HCT116 (cell line): Measurements from ENCODE around the gene PITRM1. TPM values are rescaled to one million over a fixed set of nuclear protein-coding genes. Genes with fewer than 3 reads are reported as not detected.

Source experiments
- ATAC-seq: fragments of 200-7000 bp; cut with Tn5 transposase; 2 replicates; pipeline ENCODE4 v1.9.1; 2020; ENCODE audit warnings: mild to moderate bottlenecking, moderate library complexity
- BruUV-seq: library from RNA; stranded (reverse); fragments of 400-500 nt; replicated peaks from 2 replicates; lab custom pipeline; 2021; lab: Mats Ljungman, UMichigan
- CTCF ChIA-PET: fragments of 300-600 bp; sonication (Branson Sonifier 250); formaldehyde crosslinking; loops from one replicate; lab custom pipeline; 2021; ENCODE audit warnings: antibody characterized with exemption; lab: Charles Lee
- POLR2A ChIA-PET: fragments of 300-600, 350-600 bp; sonication (Branson Sonifier 250); formaldehyde crosslinking; loops from one replicate; lab custom pipeline; 2021; ENCODE audit warnings: antibody characterized with exemption; lab: Charles Lee
- RAD21 ChIA-PET, 2 experiments: fragments of 300-600 bp; sonication (Branson Sonifier 250); formaldehyde crosslinking; loops; one replicate each; lab custom pipeline; 2023; ENCODE audit warnings: low total read pairs in 2 of 2; ENCODE audit not compliant: uncharacterized antibody in 2 of 2, unreplicated experiment in 2 of 2, low non-redundant PET in 1 of 2; lab: Charles Lee
- DNase-seq: peaks from one replicate; pipeline ENCODE4 v3.0.0-alpha.2; 2010; ENCODE audit warnings: low read depth, low spot score
- H2AFZ ChIP-seq: fragments of 200-600 bp; shearing (Covaris generic), sonication (generic); 2 replicates; pipeline ENCODE4 v1.6.1; 2017; ENCODE audit warnings: low read depth, mixed run types, mixed read lengths, antibody characterized with exemption, low read length; ENCODE audit not compliant: poor library complexity, severe bottlenecking
- H3K27ac ChIP-seq: 2 replicates; pipeline ENCODE4 v1.5.1; 2012; ENCODE audit warnings: low read depth, low read length
- H3K27me3 ChIP-seq: fragments of 200-600 bp; sonication (generic); 2 replicates; pipeline ENCODE4 v1.6.1; 2016; ENCODE audit warnings: mixed run types, low read length, mixed read lengths; ENCODE audit not compliant: insufficient read depth
- H3K36me3 ChIP-seq, 2 experiments: fragments of 200-500 bp in 1 of 2; fragments of 200-600 bp in 1 of 2; sonication (Bioruptor generic) in 1 of 2; sonication (generic) in 1 of 2; 2 replicates each; pipeline versions ENCODE4 v1.5.1 to v1.6.1; 2014 to 2016; ENCODE audit warnings: low read length in 2 of 2, inconsistent platforms in 1 of 2, mixed read lengths in 1 of 2, mixed run types in 1 of 2; ENCODE audit not compliant: insufficient read depth in 2 of 2, control insufficient read depth in 1 of 2
- H3K4me1 ChIP-seq, 2 experiments: fragments of 200-600 bp in 1 of 2; sonication (generic) in 1 of 2; 2 replicates each; pipeline versions ENCODE4 v1.5.1 to v1.6.1; 2012 to 2017; ENCODE audit warnings: low read length in 2 of 2, inconsistent platforms in 1 of 2, mild to moderate bottlenecking in 1 of 2, mixed read lengths in 1 of 2, mixed run types in 1 of 2, moderate library complexity in 1 of 2; ENCODE audit not compliant: insufficient read depth in 2 of 2, control insufficient read depth in 1 of 2
- H3K4me2 ChIP-seq: fragments of 200-600 bp; sonication (generic); 2 replicates; pipeline ENCODE4 v1.6.1; 2017; ENCODE audit warnings: mixed run types, low read length, mixed read lengths
- H3K4me3 ChIP-seq, 2 experiments: fragments of 200-600 bp in 1 of 2; sonication (generic) in 1 of 2; replicated peaks in 1 of 2; 2 replicates each; pipeline ENCODE4 v1.5.1; 2011 to 2016; ENCODE audit warnings: low read length in 2 of 2, control low read depth in 1 of 2, low read depth in 1 of 2, mild to moderate bottlenecking in 1 of 2, mixed read lengths in 1 of 2, mixed run types in 1 of 2
- H3K79me2 ChIP-seq: fragments of 200-600 bp; sonication (generic); 2 replicates; pipeline ENCODE4 v1.6.1; 2017; ENCODE audit warnings: mild to moderate bottlenecking, mixed run types, low read length, moderate library complexity, mixed read lengths; ENCODE audit not compliant: insufficient read depth
- H3K9ac ChIP-seq: fragments of 200-600 bp; sonication (generic); 2 replicates; pipeline ENCODE4 v1.6.1; 2016; ENCODE audit warnings: low read length, mixed read lengths
- H3K9me2 ChIP-seq: fragments of 200-600 bp; sonication (generic), shearing (Covaris generic); 2 replicates; pipeline ENCODE4 v1.6.1; 2017; ENCODE audit warnings: mixed run types, mild to moderate bottlenecking, moderate library complexity; ENCODE audit not compliant: insufficient read depth
- H3K9me3 ChIP-seq, 2 experiments: fragments of 200-500 bp in 1 of 2; fragments of 200-600 bp in 1 of 2; sonication (Bioruptor generic) in 1 of 2; sonication (generic) in 1 of 2; 2 replicates each; pipeline ENCODE4 v1.6.1; 2014 to 2017; ENCODE audit warnings: low read length in 2 of 2, mixed read lengths in 2 of 2, inconsistent platforms in 1 of 2, low read depth in 1 of 2, mild to moderate bottlenecking in 1 of 2, mixed run types in 1 of 2, moderate library complexity in 1 of 2; ENCODE audit not compliant: control insufficient read depth in 1 of 2, insufficient read depth in 1 of 2
- H4K20me1 ChIP-seq: fragments of 200-600 bp; sonication (generic), shearing (Covaris generic); 2 replicates; pipeline ENCODE4 v1.6.1; 2017; ENCODE audit warnings: mixed run types, mild to moderate bottlenecking, moderate library complexity; ENCODE audit not compliant: insufficient read depth
- CEBPB ChIP-seq: IDR thresholded peaks from 2 replicates; pipeline ENCODE4 v1.6.1; 2012; ENCODE audit warnings: low read depth
- EGR1 ChIP-seq: IDR thresholded peaks from 2 replicates; pipeline ENCODE4 v1.6.1; 2012; ENCODE audit warnings: low read depth
- ELF1 ChIP-seq: IDR thresholded peaks from 2 replicates; pipeline ENCODE4 v1.6.1; 2012; ENCODE audit warnings: low read depth, borderline replicate concordance
- EZH2 ChIP-seq: fragments of 200-600 bp; sonication (generic); IDR thresholded peaks from 2 replicates; pipeline ENCODE4 v1.6.1; 2017; ENCODE audit warnings: antibody characterized with exemption, mixed run types
- EZH2phosphoT487 ChIP-seq: fragments of 200-600 bp; IDR thresholded peaks from 2 replicates; pipeline ENCODE4 v1.6.1; 2018; ENCODE audit warnings: antibody characterized with exemption, borderline replicate concordance
- FOSL1 ChIP-seq: IDR thresholded peaks from 2 replicates; pipeline ENCODE4 v1.6.1; 2012; ENCODE audit warnings: low read depth
- JUND ChIP-seq: IDR thresholded peaks from 2 replicates; pipeline ENCODE4 v1.6.1; 2012
- POLR2A ChIP-seq: IDR thresholded peaks from 2 replicates; pipeline ENCODE4 v1.7.0; 2011; ENCODE audit warnings: borderline replicate concordance; ENCODE audit not compliant: insufficient read depth, insufficient read length; ENCODE audit errors: extremely low read depth
- POLR2AphosphoS5 ChIP-seq: IDR thresholded peaks from 2 replicates; pipeline ENCODE4 v1.6.1; 2011; ENCODE audit warnings: mild to moderate bottlenecking, low read depth, low read length, moderate library complexity
- RAD21 ChIP-seq: IDR thresholded peaks from 2 replicates; pipeline ENCODE4 v1.6.1; 2012; ENCODE audit warnings: low read depth, mild to moderate bottlenecking
- SIN3A ChIP-seq: IDR thresholded peaks from 2 replicates; pipeline ENCODE4 v1.6.1; 2012; ENCODE audit warnings: low read depth
- SP1 ChIP-seq: IDR thresholded peaks from 2 replicates; pipeline ENCODE4 v1.6.1; 2012; ENCODE audit warnings: low read depth
- SRF ChIP-seq: IDR thresholded peaks from 2 replicates; pipeline ENCODE4 v1.6.1; 2012; ENCODE audit warnings: low read depth
- YY1 ChIP-seq: IDR thresholded peaks from 2 replicates; pipeline ENCODE4 v1.6.1; 2011; ENCODE audit warnings: low read length, low read depth, moderate library complexity, mild to moderate bottlenecking; ENCODE audit not compliant: insufficient replicate concordance; ENCODE audit errors: extremely low read depth
- ZFX ChIP-seq: fragments of 450-650 bp; IDR thresholded peaks from 2 replicates; pipeline ENCODE4 v1.6.1; 2017
- ZNF274 ChIP-seq: fragments of 200-500 bp; sonication (Bioruptor generic); IDR thresholded peaks from 2 replicates; pipeline ENCODE4 v1.6.1; 2014; ENCODE audit warnings: mild to moderate bottlenecking, low read depth, low read length, inconsistent platforms
- intact Hi-C: fragments of 100-400 bp; cut with micrococcal nuclease; formaldehyde crosslinking; loops from 2 replicates; pipeline ENCODE4 v1.10.0; 2022
- total RNA-seq: library from RNA; stranded (reverse); gene quantifications from one replicate; pipeline ENCODE4 v1.2.1, GENCODE V29; 2021; ENCODE audit not compliant: unreplicated experiment
- TF ChIP-seq, protein P1 (sequence below): IDR thresholded peaks from 2 replicates; pipeline ENCODE4 v1.6.1; 2012
- TF ChIP-seq, protein P2 (sequence below), 3 experiments: fragments of 200-600 bp in 1 of 3; sonication (generic) in 1 of 3; IDR thresholded peaks in 2 of 3; conservative IDR thresholded peaks in 1 of 3; 2 replicates each; pipeline ENCODE4 v1.5.1; 2012 to 2017; ENCODE audit warnings: low read depth in 2 of 3, low read length in 2 of 3, antibody characterized with exemption in 1 of 3, borderline replicate concordance in 1 of 3, control low read depth in 1 of 3, mild to moderate bottlenecking in 1 of 3, mixed read lengths in 1 of 3, mixed run types in 1 of 3, moderate library complexity in 1 of 3; ENCODE audit not compliant: insufficient read depth in 1 of 3

Gene PITRM1
- total RNA-seq, 1 experiment from 2014 or later = 59.5 TPM

DNA sequence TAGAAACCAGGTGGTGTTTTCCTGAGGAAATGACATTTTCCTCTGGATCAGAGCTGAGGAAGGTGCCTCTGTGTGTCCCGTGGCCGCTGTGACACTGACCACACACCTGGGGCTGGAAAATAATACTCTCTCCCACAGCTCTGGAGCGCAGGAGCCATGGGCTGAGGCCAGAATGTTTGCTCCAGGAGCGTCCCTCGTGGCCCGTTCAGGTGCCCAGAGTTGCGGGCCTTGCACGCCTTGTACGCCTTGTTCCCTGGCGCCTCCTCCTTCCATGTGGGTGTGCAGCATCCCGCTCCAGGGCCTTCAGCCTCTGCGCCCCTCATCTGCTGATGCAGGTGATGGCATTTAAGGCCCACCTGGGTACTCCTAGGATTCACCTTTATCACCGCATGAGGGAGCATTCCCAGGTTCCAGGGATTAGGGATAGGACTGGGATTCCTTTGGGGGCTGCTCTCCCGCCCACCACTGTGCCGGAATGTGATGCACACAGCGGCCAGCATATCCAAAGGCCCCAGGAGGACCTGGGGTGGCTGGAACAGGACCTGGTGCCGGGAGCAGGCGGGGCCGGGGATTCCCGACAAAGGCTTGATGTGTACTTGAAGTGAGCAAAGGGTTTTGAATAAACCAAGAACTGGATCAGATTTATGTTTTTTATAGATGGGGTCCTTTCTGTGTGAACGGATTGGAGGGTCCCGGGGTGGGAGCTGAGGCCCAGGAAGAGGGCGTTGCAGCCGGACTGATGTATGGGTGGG is 44.0 kb downstream of the PITRM1 start:
- Histone ChIP-seq H2AFZ (no peak overlapping the region), H3K4me3 (no peak overlapping the region), H3K27me3 (no peaks in the 10 kb centered on the region), H4K20me1 (no peaks in the 10 kb centered on the region), H3K9me2 (no peaks in the 10 kb centered on the region), H3K4me1 (no peaks in the 10 kb centered on the region), H3K79me2 (peaks cover 4% of the 10 kb centered on the region; the same call in 1 of the 2 replicates), H3K4me2 (no peak overlapping the region), H3K36me3 (peaks cover 33% of the 10 kb centered on the region in 2 experiments), H3K9me3 (no peaks in the 10 kb centered on the region), H3K9ac (no peak overlapping the region), H3K27ac (no peak overlapping the region)
- BruUV-seq = no TSS peak
- ChIA-PET CTCF (no interaction called here), RAD21 (no interaction called here), POLR2A (no interaction called here)
- DNase-seq (no peak), ATAC-seq (no peak)
- TF ChIP-seq POLR2AphosphoS5 (peak; percentile 13; the same call in 1 of the 2 replicates), JUND (no peak)
- intact Hi-C loops = no loop called here

DNA sequence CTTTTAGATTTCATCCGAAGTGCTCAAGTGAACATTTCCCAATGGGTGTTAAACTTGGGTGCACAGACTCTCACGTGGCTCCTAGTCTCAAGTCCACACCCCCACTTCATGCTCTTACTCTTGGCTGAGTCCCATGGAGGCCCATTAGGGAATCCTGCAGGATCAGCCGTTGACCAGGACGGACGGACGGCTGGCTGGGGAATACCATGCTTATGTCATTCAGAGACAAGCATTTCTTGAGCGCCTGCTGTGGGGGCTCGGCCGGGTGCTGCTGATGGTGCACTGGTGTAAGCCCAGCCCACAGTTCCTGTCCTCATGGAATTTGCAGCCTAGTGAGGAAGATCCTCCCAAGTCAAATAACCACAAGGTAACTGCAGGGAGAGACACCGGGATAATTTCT is 44.7 kb downstream of the PITRM1 start:
- Histone ChIP-seq H3K79me2 (peaks cover 4% of the 10 kb centered on the region; the same call in 1 of the 2 replicates), H3K27me3 (no peaks in the 10 kb centered on the region), H3K4me2 (no peak overlapping the region), H3K4me1 (no peaks in the 10 kb centered on the region), H3K36me3 (peaks cover 29 to 34% of the 10 kb centered on the region in 2 experiments), H4K20me1 (no peaks in the 10 kb centered on the region), H3K9me2 (no peaks in the 10 kb centered on the region), H3K27ac (no peak overlapping the region), H2AFZ (no peak overlapping the region), H3K9ac (no peak overlapping the region), H3K4me3 (no peak overlapping the region), H3K9me3 (no peaks in the 10 kb centered on the region)
- ATAC-seq = no peak
- no peak for DNase-seq
- ChIA-PET POLR2A (no interaction called here), CTCF (no interaction called here), RAD21 (no interaction called here)
- no TSS peak for BruUV-seq
- intact Hi-C loops = no loop called here
- TF ChIP-seq SIN3A (no peak), EZH2 (no peak), YY1 (no peak), FOSL1 (no peak), CEBPB (no peak), POLR2A (no peak), SRF (no peak), EZH2phosphoT487 (no peak), POLR2AphosphoS5 (no peak), EGR1 (no peak), JUND (no peak), SP1 (no peak), ZFX (no peak), ZNF274 (no peak), ELF1 (no peak), RAD21 (no peak)
- TF ChIP-seq, protein P1, sequence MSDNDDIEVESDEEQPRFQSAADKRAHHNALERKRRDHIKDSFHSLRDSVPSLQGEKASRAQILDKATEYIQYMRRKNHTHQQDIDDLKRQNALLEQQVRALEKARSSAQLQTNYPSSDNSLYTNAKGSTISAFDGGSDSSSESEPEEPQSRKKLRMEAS = no peak
- TF ChIP-seq, protein P2, sequence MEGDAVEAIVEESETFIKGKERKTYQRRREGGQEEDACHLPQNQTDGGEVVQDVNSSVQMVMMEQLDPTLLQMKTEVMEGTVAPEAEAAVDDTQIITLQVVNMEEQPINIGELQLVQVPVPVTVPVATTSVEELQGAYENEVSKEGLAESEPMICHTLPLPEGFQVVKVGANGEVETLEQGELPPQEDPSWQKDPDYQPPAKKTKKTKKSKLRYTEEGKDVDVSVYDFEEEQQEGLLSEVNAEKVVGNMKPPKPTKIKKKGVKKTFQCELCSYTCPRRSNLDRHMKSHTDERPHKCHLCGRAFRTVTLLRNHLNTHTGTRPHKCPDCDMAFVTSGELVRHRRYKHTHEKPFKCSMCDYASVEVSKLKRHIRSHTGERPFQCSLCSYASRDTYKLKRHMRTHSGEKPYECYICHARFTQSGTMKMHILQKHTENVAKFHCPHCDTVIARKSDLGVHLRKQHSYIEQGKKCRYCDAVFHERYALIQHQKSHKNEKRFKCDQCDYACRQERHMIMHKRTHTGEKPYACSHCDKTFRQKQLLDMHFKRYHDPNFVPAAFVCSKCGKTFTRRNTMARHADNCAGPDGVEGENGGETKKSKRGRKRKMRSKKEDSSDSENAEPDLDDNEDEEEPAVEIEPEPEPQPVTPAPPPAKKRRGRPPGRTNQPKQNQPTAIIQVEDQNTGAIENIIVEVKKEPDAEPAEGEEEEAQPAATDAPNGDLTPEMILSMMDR (IDR thresholded peaks at IDR 0.05 in 2 of 3, conservative IDR thresholded peaks at IDR 0.05 in 1 of 3; ENCODE audit: borderline replicate concordance in 1 of 3, insufficient read depth in 1 of 3, low read depth in 2 of 3, low read length in 2 of 3) = no peak
